ENCODE measurements around the gene PFN4.

DNA sequence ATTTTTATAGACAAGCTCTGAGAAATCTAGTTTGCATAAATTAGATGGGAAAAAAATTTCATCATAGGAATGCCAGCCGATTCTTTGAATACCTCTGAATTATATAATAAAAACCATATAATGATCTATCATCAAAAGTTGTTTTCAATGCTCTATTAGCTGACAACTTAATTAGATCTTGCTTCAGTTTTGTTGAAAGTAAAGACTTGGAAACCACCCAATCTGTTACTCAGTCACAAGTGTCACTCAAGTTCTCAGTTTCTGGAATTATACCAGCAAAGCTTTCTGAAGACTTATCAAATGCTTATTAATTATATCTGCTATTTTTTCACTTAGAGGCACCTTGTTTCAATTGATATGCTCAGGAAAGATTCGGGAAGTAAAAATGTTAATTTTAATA, 21.1 kb downstream of the PFN4 start:
- no peak for TF ChIP-seq EZH2 (IDR thresholded peaks at IDR 0.05; ENCODE audit: insufficient read depth, poor library complexity, severe bottlenecking)
- TF ChIP-seq EZH2phosphoT487 (IDR thresholded peaks at IDR 0.05; ENCODE audit: insufficient read depth, low read depth), result no peak

Data from GM23248 (cell line).